ENCODE data around the gene SWI5. TPM values are rescaled to one million over a fixed set of nuclear protein-coding genes. Genes with fewer than 3 reads are reported as not detected.
A peak's percentile ranks its signal among the peaks of the same experiment; 100 is the strongest.

The SWI5 gene
- total RNA-seq, 2 experiments from 2014 or later = 16.8 to 22.7 TPM

DNA sequence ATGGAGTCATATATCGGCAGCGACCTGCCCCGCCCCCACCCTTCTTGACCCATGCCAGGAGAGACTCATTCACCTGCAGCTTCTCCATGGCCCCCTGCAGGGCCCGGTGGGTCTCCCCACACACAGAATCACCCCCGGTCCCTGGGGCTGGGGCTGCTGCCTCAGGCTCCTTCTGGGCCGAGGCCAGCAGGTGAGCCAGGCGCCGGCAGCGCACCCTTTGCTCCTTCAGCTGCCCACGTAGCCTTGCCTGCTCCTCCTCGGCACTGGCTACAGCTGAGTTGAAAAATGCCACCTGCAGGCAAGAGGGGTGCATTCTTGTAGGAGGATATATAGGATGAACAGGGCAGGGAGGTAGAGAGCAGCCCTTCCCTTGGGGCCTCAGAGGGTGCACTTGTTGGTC lies 18.2 kb upstream of the SWI5 start:
- Histone ChIP-seq H3K36me3 (ENCODE audit: insufficient read depth, low read length) (peaks cover 9% of the 10 kb centered on the region; the same call in 1 of the 2 replicates), H3K9me3 (ENCODE audit: low read length) (no peaks in the 10 kb centered on the region), H4K20me1 (ENCODE audit: insufficient read depth, low read length) (no peaks in the 10 kb centered on the region), H2AFZ (ENCODE audit: low read length) (no peak overlapping the region), H3K4me3 (ENCODE audit: low read depth, low read length, poor library complexity, severe bottlenecking) (no peak overlapping the region), H3K27ac (ENCODE audit: low read depth, low read length, poor library complexity, severe bottlenecking) (no peak overlapping the region), H3K4me2 (ENCODE audit: low read length) (no peak overlapping the region), H3K79me2 (ENCODE audit: insufficient read depth, low read depth, low read length) (no peaks in the 10 kb centered on the region), H3K9me2 (ENCODE audit: insufficient read depth, low read length) (no peaks in the 10 kb centered on the region), H3K4me1 (ENCODE audit: insufficient read depth, low read length, poor library complexity, severe bottlenecking) (peaks cover 6% of the 10 kb centered on the region)
- TF ChIP-seq EZH2phosphoT487 (IDR thresholded peaks at IDR 0.05; ENCODE audit: borderline replicate concordance, low read depth, low read length) = no peak
- TF ChIP-seq, protein P1, sequence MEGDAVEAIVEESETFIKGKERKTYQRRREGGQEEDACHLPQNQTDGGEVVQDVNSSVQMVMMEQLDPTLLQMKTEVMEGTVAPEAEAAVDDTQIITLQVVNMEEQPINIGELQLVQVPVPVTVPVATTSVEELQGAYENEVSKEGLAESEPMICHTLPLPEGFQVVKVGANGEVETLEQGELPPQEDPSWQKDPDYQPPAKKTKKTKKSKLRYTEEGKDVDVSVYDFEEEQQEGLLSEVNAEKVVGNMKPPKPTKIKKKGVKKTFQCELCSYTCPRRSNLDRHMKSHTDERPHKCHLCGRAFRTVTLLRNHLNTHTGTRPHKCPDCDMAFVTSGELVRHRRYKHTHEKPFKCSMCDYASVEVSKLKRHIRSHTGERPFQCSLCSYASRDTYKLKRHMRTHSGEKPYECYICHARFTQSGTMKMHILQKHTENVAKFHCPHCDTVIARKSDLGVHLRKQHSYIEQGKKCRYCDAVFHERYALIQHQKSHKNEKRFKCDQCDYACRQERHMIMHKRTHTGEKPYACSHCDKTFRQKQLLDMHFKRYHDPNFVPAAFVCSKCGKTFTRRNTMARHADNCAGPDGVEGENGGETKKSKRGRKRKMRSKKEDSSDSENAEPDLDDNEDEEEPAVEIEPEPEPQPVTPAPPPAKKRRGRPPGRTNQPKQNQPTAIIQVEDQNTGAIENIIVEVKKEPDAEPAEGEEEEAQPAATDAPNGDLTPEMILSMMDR (conservative IDR thresholded peaks at IDR 0.05; ENCODE audit: low read length) = no peak
- intact Hi-C loops (cut with micrococcal nuclease; ENCODE audit: unreplicated experiment) = no loop called here
- ChIA-PET CTCF (ENCODE audit: unreplicated experiment) (no interaction called here), POLR2A (no interaction called here)
- DNase-seq (ENCODE audit: low spot score) = no peak
- BruUV-seq (replicated peaks) = no TSS peak

DNA sequence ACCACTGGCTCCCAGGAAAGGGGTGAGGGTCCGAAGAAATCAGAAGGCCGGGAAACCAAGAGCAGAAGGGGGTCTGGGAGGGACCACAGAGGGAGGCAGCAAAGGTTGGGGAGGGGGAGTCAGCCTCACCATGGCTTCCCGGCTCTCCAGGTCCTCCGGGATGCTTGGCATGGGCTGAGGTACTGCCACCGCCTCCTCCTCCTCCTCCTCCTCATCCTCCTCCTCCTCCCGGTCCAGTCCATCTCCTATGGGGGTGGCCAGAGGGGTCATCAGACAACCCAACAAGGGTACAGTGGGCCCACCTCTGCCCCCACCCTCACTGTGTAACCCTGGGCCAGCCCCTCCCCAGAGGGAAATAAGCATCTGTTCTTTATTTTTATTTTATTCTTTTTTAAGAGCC lies 17.8 kb upstream of the SWI5 start:
- H3K4me1 ChIP-seq (ENCODE audit: insufficient read depth, low read length, poor library complexity, severe bottlenecking) = peaks cover 2% of the 10 kb centered on the region
- TF ChIP-seq, protein P1 (conservative IDR thresholded peaks at IDR 0.05; ENCODE audit: low read length) = no peak
- TF ChIP-seq EZH2phosphoT487 (IDR thresholded peaks at IDR 0.05; ENCODE audit: borderline replicate concordance, low read depth, low read length) = no peak
- H3K9me2 ChIP-seq (ENCODE audit: insufficient read depth, low read length) = no peaks in the 10 kb centered on the region
- H3K27ac ChIP-seq (ENCODE audit: low read depth, low read length, poor library complexity, severe bottlenecking) = no peak overlapping the region
- no peak overlapping the region for H3K4me2 ChIP-seq (ENCODE audit: low read length)
- no peak overlapping the region for H2AFZ ChIP-seq (ENCODE audit: low read length)
- H3K9me3 ChIP-seq (ENCODE audit: low read length) = no peaks in the 10 kb centered on the region
- H3K4me3 ChIP-seq (ENCODE audit: low read depth, low read length, poor library complexity, severe bottlenecking) = no peak overlapping the region
- BruUV-seq (replicated peaks) = no TSS peak
- intact Hi-C loops (cut with micrococcal nuclease; ENCODE audit: unreplicated experiment) = no loop called here
- H3K79me2 ChIP-seq (ENCODE audit: insufficient read depth, low read depth, low read length) = no peaks in the 10 kb centered on the region
- H3K36me3 ChIP-seq (ENCODE audit: insufficient read depth, low read length) = peaks cover 9% of the 10 kb centered on the region; the same call in 1 of the 2 replicates
- CTCF ChIA-PET (ENCODE audit: unreplicated experiment) = no interaction called here
- DNase-seq (ENCODE audit: low spot score) = no peak
- POLR2A ChIA-PET = no interaction called here
- H4K20me1 ChIP-seq (ENCODE audit: insufficient read depth, low read length) = no peaks in the 10 kb centered on the region

DNA sequence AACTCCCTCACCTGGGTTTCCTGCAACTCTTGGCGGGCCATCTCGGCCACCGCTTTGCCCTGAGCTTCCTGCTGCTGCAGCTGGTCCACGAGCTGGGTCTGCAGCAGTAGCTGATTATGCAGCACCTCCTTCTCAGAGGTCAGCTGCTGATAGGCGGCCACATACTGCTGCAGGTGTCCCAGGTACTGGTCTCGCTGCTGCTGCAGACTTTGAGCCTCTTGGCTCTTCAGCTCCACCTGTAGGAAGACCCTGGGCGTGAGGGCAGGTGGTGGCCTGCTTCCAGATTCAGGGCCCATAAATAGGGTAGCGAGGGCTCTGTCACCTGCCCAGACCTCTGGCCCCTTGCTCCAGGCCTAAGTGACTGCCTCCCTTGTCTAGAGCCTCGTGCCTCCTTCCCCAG lies 16.9 kb upstream of the SWI5 start:
- Histone ChIP-seq H3K36me3 (ENCODE audit: insufficient read depth, low read length) (peaks cover 9% of the 10 kb centered on the region; the same call in 1 of the 2 replicates), H3K4me2 (ENCODE audit: low read length) (no peak overlapping the region)
- POLR2A ChIA-PET = no interaction called here

More for the DNA sequence above, 16.9 kb upstream of the SWI5 start:
- Histone ChIP-seq H2AFZ (ENCODE audit: low read length) (no peak overlapping the region), H3K79me2 (ENCODE audit: insufficient read depth, low read depth, low read length) (no peaks in the 10 kb centered on the region), H3K4me3 (ENCODE audit: low read depth, low read length, poor library complexity, severe bottlenecking) (no peak overlapping the region), H3K27ac (ENCODE audit: low read depth, low read length, poor library complexity, severe bottlenecking) (no peak overlapping the region), H4K20me1 (ENCODE audit: insufficient read depth, low read length) (no peaks in the 10 kb centered on the region), H3K9me3 (ENCODE audit: low read length) (no peaks in the 10 kb centered on the region), H3K9me2 (ENCODE audit: insufficient read depth, low read length) (no peaks in the 10 kb centered on the region), H3K4me1 (ENCODE audit: insufficient read depth, low read length, poor library complexity, severe bottlenecking) (no peaks in the 10 kb centered on the region)
- TF ChIP-seq EZH2phosphoT487 (IDR thresholded peaks at IDR 0.05; ENCODE audit: borderline replicate concordance, low read depth, low read length) = no peak
- TF ChIP-seq, protein P1 (conservative IDR thresholded peaks at IDR 0.05; ENCODE audit: low read length) = 0 out of 2 replicates have a peak, but pooled peaks have one; percentile 40
- no peak for DNase-seq (ENCODE audit: low spot score)
- intact Hi-C loops (cut with micrococcal nuclease; ENCODE audit: unreplicated experiment) = no loop called here
- CTCF ChIA-PET (ENCODE audit: unreplicated experiment) = no interaction called here
- no TSS peak for BruUV-seq (replicated peaks)
